GM12891 (cell line): ENCODE data around the gene DUS2.

Source experiments
- PAX5 ChIP-seq: IDR thresholded peaks from 2 replicates; pipeline ENCODE4 v1.6.1; 2011; ENCODE audit warnings: low read length, moderate library complexity, mild to moderate bottlenecking; ENCODE audit not compliant: insufficient read depth, severe bottlenecking
- POLR2A ChIP-seq: IDR thresholded peaks from 2 replicates; pipeline ENCODE4 v1.6.1; 2011; ENCODE audit warnings: low read depth, low read length, control low read depth
- POLR2AphosphoS5 ChIP-seq: IDR thresholded peaks from 2 replicates; pipeline ENCODE4 v1.6.1; 2011; ENCODE audit warnings: low read depth, low read length, control low read depth
- POU2F2 ChIP-seq: IDR thresholded peaks from 2 replicates; pipeline ENCODE4 v1.6.1; 2011; ENCODE audit warnings: low read depth, mild to moderate bottlenecking, control low read depth, low read length, moderate library complexity
- SPI1 ChIP-seq: IDR thresholded peaks from 2 replicates; pipeline ENCODE4 v1.6.1; 2011; ENCODE audit warnings: low read depth, low read length, control low read depth
- TAF1 ChIP-seq: IDR thresholded peaks from 2 replicates; pipeline ENCODE4 v1.6.1; 2011; ENCODE audit warnings: low read depth, low read length, control low read depth

DNA sequence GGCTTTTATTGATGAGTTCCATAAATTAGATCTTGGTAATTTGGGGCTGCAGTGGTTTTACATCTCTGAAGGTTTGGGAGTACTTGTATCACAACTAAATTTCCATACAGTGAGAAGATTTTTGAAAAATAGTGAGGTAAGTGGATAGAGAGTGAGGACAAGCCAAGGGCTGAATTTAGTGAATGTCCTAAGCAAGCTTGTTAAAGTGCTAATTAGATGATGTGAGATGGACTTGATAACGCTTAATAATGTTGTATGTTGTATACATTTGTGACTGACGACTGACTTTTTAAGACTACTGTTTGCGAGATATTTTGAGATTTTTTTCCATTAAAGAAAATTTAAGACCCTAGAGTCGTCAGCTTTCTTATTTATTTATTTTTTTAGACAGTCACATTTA, 66.0 kb downstream of the DUS2 start:
- TF ChIP-seq TAF1 (no peak), POLR2AphosphoS5 (no peak), POLR2A (no peak), SPI1 (no peak), POU2F2 (no peak), PAX5 (no peak)
